ENCODE results near the gene ADARB2.

ADARB2 gene

DNA sequence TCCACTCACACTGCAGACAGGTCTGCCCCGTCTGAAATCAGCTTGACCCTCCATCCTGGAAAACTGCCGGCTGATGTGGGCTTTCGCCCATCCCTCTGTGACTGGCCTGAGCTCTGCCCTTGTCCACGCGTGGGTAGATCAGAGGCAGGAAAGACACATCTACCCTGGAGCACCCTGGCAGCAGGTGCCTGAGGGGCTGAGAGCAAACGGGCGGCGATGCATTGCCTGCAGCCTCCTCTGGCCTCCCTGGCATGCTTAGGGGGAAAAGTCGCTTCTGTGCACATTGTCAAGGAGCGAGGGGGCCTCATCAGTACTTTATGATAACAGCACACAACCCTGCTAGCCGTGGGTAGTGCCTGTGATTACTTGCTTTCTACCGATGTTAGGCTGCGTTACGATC is 109.4 kb downstream of the ADARB2 start:
- H3K27me3 ChIP-seq (ENCODE audit: insufficient read depth, poor library complexity, severe bottlenecking) = no peaks in the 10 kb centered on the region
- TF ChIP-seq, protein P1, sequence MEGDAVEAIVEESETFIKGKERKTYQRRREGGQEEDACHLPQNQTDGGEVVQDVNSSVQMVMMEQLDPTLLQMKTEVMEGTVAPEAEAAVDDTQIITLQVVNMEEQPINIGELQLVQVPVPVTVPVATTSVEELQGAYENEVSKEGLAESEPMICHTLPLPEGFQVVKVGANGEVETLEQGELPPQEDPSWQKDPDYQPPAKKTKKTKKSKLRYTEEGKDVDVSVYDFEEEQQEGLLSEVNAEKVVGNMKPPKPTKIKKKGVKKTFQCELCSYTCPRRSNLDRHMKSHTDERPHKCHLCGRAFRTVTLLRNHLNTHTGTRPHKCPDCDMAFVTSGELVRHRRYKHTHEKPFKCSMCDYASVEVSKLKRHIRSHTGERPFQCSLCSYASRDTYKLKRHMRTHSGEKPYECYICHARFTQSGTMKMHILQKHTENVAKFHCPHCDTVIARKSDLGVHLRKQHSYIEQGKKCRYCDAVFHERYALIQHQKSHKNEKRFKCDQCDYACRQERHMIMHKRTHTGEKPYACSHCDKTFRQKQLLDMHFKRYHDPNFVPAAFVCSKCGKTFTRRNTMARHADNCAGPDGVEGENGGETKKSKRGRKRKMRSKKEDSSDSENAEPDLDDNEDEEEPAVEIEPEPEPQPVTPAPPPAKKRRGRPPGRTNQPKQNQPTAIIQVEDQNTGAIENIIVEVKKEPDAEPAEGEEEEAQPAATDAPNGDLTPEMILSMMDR (IDR thresholded peaks at IDR 0.05; ENCODE audit: poor library complexity, severe bottlenecking) = no peak
- H3K4me3 ChIP-seq (ENCODE audit: severe bottlenecking) = no peak overlapping the region
- no peaks in the 10 kb centered on the region for H3K9me3 ChIP-seq (ENCODE audit: severe bottlenecking)
- ATAC-seq (ENCODE audit: low read depth) (no peak), DNase-seq (ENCODE audit: low spot score) (no peak)
- no peak overlapping the region for H3K27ac ChIP-seq (ENCODE audit: poor library complexity, severe bottlenecking)
- no peaks in the 10 kb centered on the region for H3K4me1 ChIP-seq (ENCODE audit: insufficient read depth, poor library complexity, severe bottlenecking)
- no peaks in the 10 kb centered on the region for H3K36me3 ChIP-seq (ENCODE audit: low read depth)

DNA sequence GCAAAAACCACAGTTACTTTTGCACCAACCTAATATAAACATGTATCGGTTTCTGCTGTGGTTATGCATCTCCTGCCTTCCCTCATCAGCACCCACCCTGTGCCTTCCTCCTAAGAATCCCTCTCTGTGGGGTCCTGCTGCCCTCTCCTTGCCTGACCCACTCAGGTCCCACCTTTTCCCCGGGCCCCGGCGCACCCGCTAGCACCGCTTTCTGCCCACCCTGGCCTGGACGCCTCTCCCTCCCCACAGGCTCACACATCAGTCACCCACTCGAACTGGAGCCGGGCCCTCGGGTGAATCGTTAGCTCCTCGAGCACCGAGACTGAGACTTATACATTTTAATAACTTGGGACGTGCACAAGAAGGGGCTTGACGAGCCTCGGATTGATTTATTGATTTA is 110.5 kb downstream of the ADARB2 start:
- H3K4me3 ChIP-seq (ENCODE audit: severe bottlenecking) = no peak overlapping the region
- TF ChIP-seq, protein P1 (IDR thresholded peaks at IDR 0.05; ENCODE audit: poor library complexity, severe bottlenecking) = no peak
- DNase-seq (ENCODE audit: low spot score) = no peak

DNA sequence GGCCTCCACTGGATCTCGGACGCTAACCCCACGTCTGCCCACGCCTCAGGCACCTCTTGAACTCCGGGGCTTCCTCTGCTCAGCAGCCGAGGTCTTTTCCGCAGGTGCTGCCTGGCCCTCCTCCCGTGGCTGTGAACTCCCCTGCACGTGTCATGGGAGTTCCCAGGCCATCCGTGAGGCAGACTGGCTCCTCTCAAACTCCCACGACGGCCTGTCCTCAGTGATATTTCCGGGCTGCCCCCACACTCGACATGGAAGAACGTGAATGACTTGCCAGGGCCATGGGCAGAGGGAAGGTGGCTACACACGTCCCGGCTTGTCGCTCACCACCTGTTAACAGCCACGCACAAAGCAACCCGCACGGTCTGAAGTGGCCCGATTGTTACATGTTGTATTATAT is 110.9 kb downstream of the ADARB2 start:
- Histone ChIP-seq H3K27ac (ENCODE audit: poor library complexity, severe bottlenecking) (no peak overlapping the region), H3K27me3 (ENCODE audit: insufficient read depth, poor library complexity, severe bottlenecking) (no peaks in the 10 kb centered on the region), H3K4me3 (ENCODE audit: severe bottlenecking) (no peak overlapping the region), H3K36me3 (ENCODE audit: low read depth) (no peaks in the 10 kb centered on the region), H3K9me3 (ENCODE audit: severe bottlenecking) (no peaks in the 10 kb centered on the region), H3K4me1 (ENCODE audit: insufficient read depth, poor library complexity, severe bottlenecking) (no peaks in the 10 kb centered on the region)
- ATAC-seq (ENCODE audit: low read depth) = no peak
- TF ChIP-seq, protein P1 (IDR thresholded peaks at IDR 0.05; ENCODE audit: poor library complexity, severe bottlenecking) = no peak
- DNase-seq (ENCODE audit: low spot score) = no peak

More for the DNA sequence above, 110.5 kb downstream of the ADARB2 start:
- Histone ChIP-seq H3K36me3 (ENCODE audit: low read depth) (no peaks in the 10 kb centered on the region), H3K27me3 (ENCODE audit: insufficient read depth, poor library complexity, severe bottlenecking) (no peaks in the 10 kb centered on the region), H3K27ac (ENCODE audit: poor library complexity, severe bottlenecking) (no peak overlapping the region), H3K9me3 (ENCODE audit: severe bottlenecking) (no peaks in the 10 kb centered on the region), H3K4me1 (ENCODE audit: insufficient read depth, poor library complexity, severe bottlenecking) (no peaks in the 10 kb centered on the region)
- no peak for ATAC-seq (ENCODE audit: low read depth)

- H3K27ac ChIP-seq (ENCODE audit: poor library complexity, severe bottlenecking) = no peak overlapping the region
- DNase-seq (ENCODE audit: low spot score) (no peak), ATAC-seq (ENCODE audit: low read depth) (no peak)
- H3K4me3 ChIP-seq (ENCODE audit: severe bottlenecking) = no peak overlapping the region
- H3K4me1 ChIP-seq (ENCODE audit: insufficient read depth, poor library complexity, severe bottlenecking) = no peaks in the 10 kb centered on the region
- no peaks in the 10 kb centered on the region for H3K36me3 ChIP-seq (ENCODE audit: low read depth)
- TF ChIP-seq, protein P1 (IDR thresholded peaks at IDR 0.05; ENCODE audit: poor library complexity, severe bottlenecking) = no peak
- no peaks in the 10 kb centered on the region for H3K27me3 ChIP-seq (ENCODE audit: insufficient read depth, poor library complexity, severe bottlenecking)
- no peaks in the 10 kb centered on the region for H3K9me3 ChIP-seq (ENCODE audit: severe bottlenecking)
These were observed 111.6 kb downstream of the ADARB2 start for GRCh38 chr10:1625731-1626130.

DNA sequence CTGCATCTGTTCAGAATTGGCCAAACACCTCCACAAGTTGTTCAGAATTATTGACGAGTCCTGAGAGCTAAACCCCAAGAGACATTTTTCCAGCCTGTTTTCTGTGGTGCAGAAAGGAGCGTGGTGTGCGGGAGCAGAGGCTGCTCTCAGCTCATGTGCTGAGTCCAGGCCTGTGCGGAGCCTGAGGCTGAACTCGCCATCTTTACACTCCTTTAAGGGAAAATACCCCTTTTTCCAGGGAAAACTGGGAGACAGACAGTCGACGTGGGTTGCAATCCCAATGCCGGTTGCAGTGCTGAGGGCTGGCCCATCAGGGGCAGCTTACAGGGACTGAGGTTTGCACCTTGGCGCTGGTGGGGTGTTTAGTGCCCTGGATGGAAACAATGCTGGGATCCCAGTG is 112.2 kb downstream of the ADARB2 start:
- H3K4me3 ChIP-seq (ENCODE audit: severe bottlenecking) = no peak overlapping the region
- TF ChIP-seq, protein P1 (IDR thresholded peaks at IDR 0.05; ENCODE audit: poor library complexity, severe bottlenecking) = no peak
- DNase-seq (ENCODE audit: low spot score) (no peak), ATAC-seq (ENCODE audit: low read depth) (no peak)
- H3K27me3 ChIP-seq (ENCODE audit: insufficient read depth, poor library complexity, severe bottlenecking) = no peaks in the 10 kb centered on the region
- no peaks in the 10 kb centered on the region for H3K9me3 ChIP-seq (ENCODE audit: severe bottlenecking)
- no peaks in the 10 kb centered on the region for H3K36me3 ChIP-seq (ENCODE audit: low read depth)
- H3K4me1 ChIP-seq (ENCODE audit: insufficient read depth, poor library complexity, severe bottlenecking) = no peaks in the 10 kb centered on the region
- no peak overlapping the region for H3K27ac ChIP-seq (ENCODE audit: poor library complexity, severe bottlenecking)

All from RWPE2 (cell line).